ENCODE results near the gene LEUTX. TPM values are rescaled to one million over a fixed set of nuclear protein-coding genes. Genes with fewer than 3 reads are reported as not detected.
"Not testable (repeated sequence)": the region's sequence is repeated elsewhere in the genome, so short reads cannot be mapped to it uniquely, and the experiment has no call there.

LEUTX gene
- total RNA-seq, 1 donor from 2014 or later = 1.6 TPM

- Mint-ChIP-seq H3K9me3 (ENCODE audit: unreplicated experiment) (no peaks in the 10 kb centered on the region), H3K4me1 (ENCODE audit: low read depth, unreplicated experiment) (peaks cover 6% of the 10 kb centered on the region), H3K4me3 (ENCODE audit: unreplicated experiment) (no peak overlapping the region), H3K36me3 (ENCODE audit: unreplicated experiment) (peaks cover 8% of the 10 kb centered on the region), H3K27ac (ENCODE audit: unreplicated experiment) (no peak overlapping the region), H3K27me3 (ENCODE audit: unreplicated experiment) (peaks cover 3% of the 10 kb centered on the region)
- TF ChIP-seq CTCF (IDR thresholded peaks at IDR 0.05; ENCODE audit: partially characterized antibody, unreplicated experiment) = no peak
- DNase-seq = no peak
Observed at GRCh38 chr19:39813264-39813993, 34.8 kb downstream of the LEUTX start.

GRCh38 chr19:39814111-39814510 is 35.5 kb downstream of the LEUTX start:
- H3K27me3 Mint-ChIP-seq (ENCODE audit: unreplicated experiment); H3K4me3 Mint-ChIP-seq (ENCODE audit: unreplicated experiment); DNase-seq; H3K36me3 Mint-ChIP-seq (ENCODE audit: unreplicated experiment); H3K9me3 Mint-ChIP-seq (ENCODE audit: unreplicated experiment); H3K4me1 Mint-ChIP-seq (ENCODE audit: low read depth, unreplicated experiment); H3K27ac Mint-ChIP-seq (ENCODE audit: unreplicated experiment): not testable (repeated sequence)

GRCh38 chr19:39814595-39814994 is 35.9 kb downstream of the LEUTX start:
- Mint-ChIP-seq H3K9me3 (ENCODE audit: unreplicated experiment) (no peaks in the 10 kb centered on the region), H3K4me3 (ENCODE audit: unreplicated experiment) (no peak overlapping the region), H3K4me1 (ENCODE audit: low read depth, unreplicated experiment) (peaks cover 7% of the 10 kb centered on the region), H3K27me3 (ENCODE audit: unreplicated experiment) (peaks cover 5% of the 10 kb centered on the region), H3K36me3 (ENCODE audit: unreplicated experiment) (peaks cover 4% of the 10 kb centered on the region), H3K27ac (ENCODE audit: unreplicated experiment) (no peak overlapping the region)
- no peak for DNase-seq
- TF ChIP-seq CTCF (IDR thresholded peaks at IDR 0.05; ENCODE audit: partially characterized antibody, unreplicated experiment) = no peak

- Mint-ChIP-seq H3K27ac (ENCODE audit: unreplicated experiment) (no peak overlapping the region), H3K4me1 (ENCODE audit: low read depth, unreplicated experiment) (peaks cover 7% of the 10 kb centered on the region), H3K27me3 (ENCODE audit: unreplicated experiment) (peaks cover 5% of the 10 kb centered on the region), H3K4me3 (ENCODE audit: unreplicated experiment) (no peak overlapping the region), H3K9me3 (ENCODE audit: unreplicated experiment) (no peaks in the 10 kb centered on the region), H3K36me3 (ENCODE audit: unreplicated experiment) (peaks cover 4% of the 10 kb centered on the region)
- no peak for TF ChIP-seq CTCF (IDR thresholded peaks at IDR 0.05; ENCODE audit: partially characterized antibody, unreplicated experiment)
- DNase-seq = no peak
Observed at GRCh38 chr19:39816287-39817048, 37.8 kb downstream of the LEUTX start.

GRCh38 chr19:39817888-39818561 is 39.4 kb downstream of the LEUTX start:
- peaks cover 5% of the 10 kb centered on the region for H3K27me3 Mint-ChIP-seq (ENCODE audit: unreplicated experiment)
- H3K4me3 Mint-ChIP-seq (ENCODE audit: unreplicated experiment) = peak overlapping the region; percentile 55
- TF ChIP-seq CTCF (IDR thresholded peaks at IDR 0.05; ENCODE audit: partially characterized antibody, unreplicated experiment) = no peak
- peaks cover 4% of the 10 kb centered on the region for H3K36me3 Mint-ChIP-seq (ENCODE audit: unreplicated experiment)
- no peaks in the 10 kb centered on the region for H3K9me3 Mint-ChIP-seq (ENCODE audit: unreplicated experiment)
- DNase-seq = no peak
- no peak overlapping the region for H3K27ac Mint-ChIP-seq (ENCODE audit: unreplicated experiment)
- H3K4me1 Mint-ChIP-seq (ENCODE audit: low read depth, unreplicated experiment) = peaks cover 7% of the 10 kb centered on the region
